Gastrocnemius medialis (tissue), 4 donors: Measurements from ENCODE around the gene TCP11L2.

ENCODE experiments used
- CTCF ChIP-seq, 5 experiments: fragments of 450-650 bp in 3 of 5; fragments of 200-600 bp in 2 of 5; sonication (generic) in 2 of 5; IDR thresholded peaks in 4 of 5; conservative IDR thresholded peaks in 1 of 5; 1 replicate in 4 of 5; 2 replicates in 1 of 5; pipeline ENCODE4 v1.5.1; 2016 to 2019; ENCODE audit warnings: antibody characterized with exemption in 5 of 5, mild to moderate bottlenecking in 3 of 5, moderate library complexity in 3 of 5
- POLR2A ChIP-seq, 2 donors: fragments of 450-650 bp; IDR thresholded peaks; one replicate each; pipeline ENCODE4 v1.6.1; 2017; ENCODE audit warnings: antibody characterized with exemption in 2 of 2, mild to moderate bottlenecking in 2 of 2, moderate library complexity in 2 of 2

GRCh38 chr12:106297075-106297474 lies 5.5 kb upstream of the TCP11L2 start:
- no peak for TF ChIP-seq CTCF (IDR thresholded peaks at IDR 0.05 in 4 of 5, conservative IDR thresholded peaks at IDR 0.05 in 1 of 5)
- no peak for TF ChIP-seq POLR2A (IDR thresholded peaks at IDR 0.05)
